Activated naive CD4-positive, alpha-beta T cell treated with Interleukin-2 at 50 U/mL for 16 hours (primary cell): ENCODE results near the gene GPX2.

ENCODE experiments used
- DNase-seq: peaks from one replicate; pipeline ENCODE4 v3.0.0-alpha.2; 2020

The GPX2 gene

DNA sequence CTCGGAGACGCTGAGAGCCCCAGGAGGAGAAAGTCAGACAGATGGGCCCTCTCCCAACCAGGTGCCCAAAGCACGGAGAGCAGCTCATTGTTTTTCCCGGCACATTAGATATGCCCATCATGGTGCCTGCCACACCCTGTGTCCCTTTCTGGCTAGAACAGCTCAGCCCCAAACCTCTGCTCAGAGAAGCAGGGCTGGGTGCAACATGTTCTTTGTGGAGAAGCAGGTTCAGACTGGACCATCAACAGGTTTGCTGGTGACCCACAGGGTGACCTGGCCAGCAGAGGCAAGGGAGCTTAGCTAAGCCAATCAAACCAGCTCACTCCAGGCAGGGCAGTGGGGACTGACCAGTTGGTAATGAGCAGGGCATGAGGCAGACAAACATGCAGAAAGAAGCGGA is 16.2 kb upstream of the GPX2 start:
- DNase-seq: no peak

DNA sequence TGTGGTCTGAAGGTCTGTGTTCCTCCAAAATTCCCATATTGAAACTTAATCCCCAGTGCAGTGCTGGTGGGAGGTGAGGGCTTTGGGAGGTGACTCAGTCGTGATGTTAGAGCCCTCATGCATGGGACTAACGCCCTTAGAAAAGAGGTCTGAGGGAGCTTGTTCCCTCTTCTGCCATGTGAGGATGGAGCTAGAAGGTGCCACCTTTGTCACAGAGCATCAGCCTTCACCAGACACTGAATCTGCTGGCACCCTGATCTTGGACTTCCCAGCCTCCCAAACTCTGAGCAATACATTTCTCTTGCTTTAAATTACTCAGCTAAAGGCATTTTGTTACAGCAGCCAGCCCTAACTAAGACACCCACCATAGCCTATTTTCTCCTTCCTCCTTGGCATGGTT is 15.7 kb upstream of the GPX2 start:
- no peak for DNase-seq

DNA sequence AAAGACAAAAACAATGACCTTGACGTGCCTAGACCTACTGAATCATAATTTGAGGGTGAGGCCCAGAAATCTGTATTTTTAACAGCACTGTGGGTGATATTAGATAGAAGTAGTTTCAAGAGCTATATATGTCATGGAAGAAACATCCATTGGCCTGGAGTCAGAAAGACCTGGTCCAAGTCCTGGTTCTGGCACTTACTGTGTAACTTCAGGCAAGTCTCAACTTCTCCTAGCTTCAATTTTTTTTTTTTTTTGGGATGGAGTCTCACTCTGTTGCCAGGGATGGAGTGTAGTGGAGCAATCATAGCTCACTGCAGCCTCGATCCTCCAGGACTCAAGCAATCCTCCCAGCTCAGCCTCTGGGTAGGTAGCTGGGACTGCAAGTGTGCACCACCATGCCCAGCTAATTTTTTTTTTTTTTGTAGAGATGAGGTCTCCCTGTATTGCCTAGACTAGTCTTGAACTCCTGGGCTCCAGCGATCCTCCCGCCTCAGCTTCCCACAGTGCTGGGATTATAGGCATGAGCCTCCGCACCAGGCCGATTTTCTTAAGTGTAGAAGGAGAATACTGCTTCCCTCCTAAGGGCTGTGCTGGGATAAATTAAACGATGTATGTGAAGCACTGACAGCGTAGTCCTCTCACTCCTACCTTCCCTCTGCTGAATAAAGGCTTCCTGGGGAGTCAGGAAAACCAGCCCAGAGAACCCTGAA is 14.3 kb upstream of the GPX2 start:
- no peak for DNase-seq

DNA sequence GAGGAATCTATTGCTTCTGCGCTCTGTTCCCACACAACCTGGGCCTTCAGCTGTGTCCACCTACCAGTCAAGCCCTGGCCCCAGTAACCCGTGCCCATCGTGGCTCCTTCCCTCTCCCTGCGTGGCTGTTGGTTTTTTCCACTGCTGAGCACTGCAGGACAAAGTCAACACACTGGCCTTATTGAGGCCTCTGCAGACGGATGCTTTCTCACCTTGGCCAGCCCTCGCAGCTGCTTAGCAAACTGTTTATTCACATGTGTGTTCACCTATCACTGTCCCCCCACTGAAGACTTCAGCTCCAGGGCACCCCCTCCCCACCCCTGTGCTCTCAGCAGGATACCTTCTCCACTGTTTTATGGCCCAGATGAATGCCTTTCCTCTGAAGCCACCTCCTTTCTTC is 12.8 kb upstream of the GPX2 start:
- no peak for DNase-seq

DNA sequence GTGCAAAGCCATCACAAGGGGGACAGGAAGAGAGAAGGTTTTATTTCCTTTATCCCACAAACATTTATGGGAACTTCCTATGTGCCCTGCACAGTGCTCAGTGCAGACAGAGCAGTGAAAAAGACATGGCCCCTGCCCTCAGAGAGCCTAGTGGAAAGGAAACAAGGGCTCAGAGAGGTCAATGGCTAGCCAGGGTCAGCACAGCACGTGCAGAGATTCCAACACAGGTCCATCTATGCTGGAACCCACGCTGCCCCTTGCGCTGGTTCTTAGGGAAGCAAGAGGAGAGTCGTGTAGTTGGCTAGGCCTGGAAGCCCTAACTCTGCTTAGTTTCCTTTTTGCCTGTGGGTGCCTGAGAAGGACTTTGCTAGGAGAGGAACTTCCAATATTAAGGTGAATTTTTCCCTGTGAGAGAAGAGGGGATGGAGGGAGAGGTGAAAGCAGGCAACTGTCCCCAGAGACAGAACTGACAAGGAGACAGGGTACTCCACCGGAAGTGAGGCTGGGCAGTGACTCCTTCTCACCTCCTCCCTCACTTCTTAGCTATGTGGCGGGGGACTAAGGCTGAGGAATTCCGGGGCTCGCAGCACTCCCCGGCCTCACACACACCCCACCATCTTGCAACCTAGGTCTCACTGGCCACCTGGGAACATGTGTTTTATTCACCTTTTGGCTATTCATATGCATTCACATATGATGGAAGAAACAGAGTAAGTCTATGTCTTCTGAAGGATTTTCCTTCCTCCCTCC is 12.1 kb upstream of the GPX2 start:
- no peak for DNase-seq

DNA sequence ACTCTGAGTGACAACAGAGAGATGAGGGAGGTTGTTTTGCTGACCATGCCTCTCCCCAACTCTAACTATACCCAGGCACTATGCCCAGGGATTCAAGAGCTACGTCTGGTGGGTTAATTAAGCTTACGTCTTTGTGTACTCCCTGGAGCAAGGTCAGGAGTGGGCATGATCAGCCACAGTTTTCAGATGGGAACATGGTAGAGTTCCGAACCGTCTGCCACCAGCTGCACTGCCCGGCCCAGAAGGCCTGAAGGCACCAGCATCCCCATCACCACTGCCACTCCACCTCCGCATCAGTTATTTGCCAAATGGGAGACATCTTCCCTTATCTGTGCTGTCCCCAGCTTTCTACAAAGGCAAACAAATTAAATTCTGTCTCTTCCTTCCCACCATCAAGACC is 11.1 kb upstream of the GPX2 start:
- DNase-seq: no peak

DNA sequence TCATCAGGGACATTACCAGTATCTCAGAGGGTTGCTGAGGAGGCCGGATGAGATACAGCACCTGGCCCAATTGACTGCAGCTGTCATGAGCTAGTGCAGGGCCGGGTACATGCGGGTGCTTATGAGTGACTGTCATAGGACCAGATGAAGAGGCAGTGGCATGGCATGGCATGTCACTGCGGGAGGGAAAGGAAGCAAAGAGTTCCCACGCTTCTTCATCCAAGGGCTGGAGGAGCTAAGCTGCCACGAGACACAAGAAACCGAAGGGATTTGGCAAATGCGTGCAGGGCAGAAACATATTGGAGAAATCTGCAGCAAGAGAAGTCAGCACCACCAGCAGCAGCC is 10.7 kb upstream of the GPX2 start:
- DNase-seq: no peak

DNA sequence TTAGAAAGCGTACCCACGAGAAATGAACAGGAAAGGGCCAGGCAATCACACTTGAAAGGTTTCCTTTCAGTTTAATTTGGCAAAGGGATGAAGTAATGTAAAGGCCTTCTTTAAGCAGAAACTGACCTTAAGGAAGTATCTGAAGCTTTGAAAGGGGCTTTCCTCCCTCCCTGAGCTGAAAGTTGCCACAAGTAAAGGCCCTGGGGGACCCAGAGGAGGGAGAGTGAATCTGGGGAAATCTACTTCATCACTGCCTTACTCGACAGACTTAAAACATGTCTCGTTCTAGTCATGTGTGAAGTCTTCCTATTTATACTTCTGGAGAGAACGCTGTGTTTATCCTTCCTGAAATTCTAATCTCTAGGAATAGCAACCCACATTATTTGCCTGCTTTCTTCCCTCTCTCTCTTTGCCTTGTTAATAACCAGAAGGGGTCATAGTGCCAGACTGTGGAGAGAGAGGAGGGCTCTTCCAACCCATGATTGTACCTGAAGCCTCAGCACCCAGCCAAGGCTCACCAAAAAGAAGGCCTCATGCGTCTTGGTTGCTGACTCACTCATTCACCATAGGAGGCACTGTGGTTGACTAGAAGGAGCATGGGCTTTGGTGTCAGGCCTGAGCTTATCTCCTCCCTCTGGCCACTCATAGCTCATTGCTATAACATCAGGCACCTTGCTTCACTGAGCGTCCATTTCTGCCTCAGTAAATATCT is 10.2 kb upstream of the GPX2 start:
- DNase-seq: no peak

DNA sequence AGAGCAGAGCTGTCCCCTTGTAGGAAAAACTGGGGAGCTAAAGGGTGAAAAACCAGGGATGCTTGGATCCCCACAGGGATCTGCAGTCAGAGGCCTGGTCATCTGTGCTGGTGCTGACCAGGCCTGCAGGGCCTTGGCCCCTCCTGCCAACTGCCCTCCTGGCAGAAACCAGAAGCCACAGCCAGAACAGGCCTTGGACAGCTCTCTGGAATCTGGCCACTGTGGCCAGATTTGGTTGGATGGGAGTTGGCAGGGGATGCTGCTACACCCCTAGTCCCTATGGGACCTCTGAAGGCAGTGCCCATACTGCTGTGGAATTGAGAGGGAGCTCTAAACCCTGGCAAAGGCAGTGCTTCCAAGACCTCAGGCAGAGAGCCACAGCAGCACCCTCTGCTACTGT is 9.2 kb upstream of the GPX2 start:
- DNase-seq: no peak

DNA sequence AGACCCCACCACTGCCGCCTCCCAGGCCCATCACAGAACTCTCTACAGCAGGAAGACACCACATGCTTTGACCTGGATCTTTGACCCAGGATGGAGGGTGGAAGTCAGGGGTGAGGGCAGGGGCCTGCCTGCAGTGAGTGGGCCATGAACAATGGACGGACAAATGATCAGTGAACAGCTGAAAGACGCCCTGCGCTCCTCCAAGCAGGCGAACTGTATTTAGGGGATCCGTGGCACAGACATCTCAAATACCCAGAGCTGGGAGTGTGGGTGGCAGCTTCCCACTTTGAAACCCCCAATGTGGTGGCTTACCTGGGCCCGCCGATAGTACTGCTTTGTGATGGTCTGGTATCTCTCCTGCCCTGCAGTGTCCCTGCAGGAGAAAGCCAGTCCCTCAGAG is 8.7 kb upstream of the GPX2 start:
- DNase-seq: no peak

DNA sequence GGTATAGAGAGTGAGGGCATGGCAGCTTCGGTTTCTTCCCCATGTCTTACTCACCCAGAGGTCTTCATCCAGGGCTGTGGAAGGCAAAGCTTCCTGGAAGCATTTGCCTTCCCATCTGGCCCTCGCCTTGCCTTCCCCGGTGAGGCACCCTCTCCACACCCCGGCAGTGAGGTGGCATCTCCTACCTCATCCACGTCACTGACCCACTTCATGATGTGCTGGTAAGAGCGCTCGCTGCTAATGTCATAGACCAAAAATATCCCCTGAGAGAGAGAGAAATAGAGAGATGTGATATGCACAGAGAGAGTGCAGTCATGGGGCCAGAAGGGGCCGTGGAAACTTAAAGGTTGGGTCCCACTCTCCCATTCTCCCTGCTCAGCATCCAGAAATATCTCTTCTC is 8.3 kb upstream of the GPX2 start:
- DNase-seq: no peak

DNA sequence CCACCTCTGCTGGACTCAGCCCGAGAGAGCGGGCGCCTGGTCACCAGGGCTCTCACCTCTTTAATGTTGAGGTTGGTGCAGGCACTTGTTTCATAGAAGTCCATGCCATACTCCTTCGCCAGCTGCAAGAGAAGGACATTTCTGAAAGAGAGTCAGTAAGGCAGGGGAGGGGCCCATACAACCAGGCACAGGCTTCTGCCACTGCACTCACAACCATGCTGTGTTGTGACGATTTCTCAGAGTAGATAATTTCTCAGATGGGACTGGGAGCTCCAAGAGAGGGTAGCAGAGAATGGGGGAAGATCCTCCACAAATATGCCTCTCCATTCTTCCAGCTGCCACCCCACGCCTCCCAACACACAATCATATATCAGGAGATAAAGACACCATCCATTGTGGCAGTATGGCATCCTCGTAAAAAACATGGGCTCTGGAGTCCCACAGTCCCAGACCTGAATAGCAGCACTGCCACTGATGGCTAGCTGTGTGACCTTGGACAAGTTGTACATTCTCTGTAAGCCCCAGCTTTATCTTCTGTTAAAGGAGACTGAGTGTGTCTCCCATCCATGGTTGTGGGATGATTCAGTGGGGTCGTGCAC is 6.2 kb upstream of the GPX2 start:
- no peak for DNase-seq

DNA sequence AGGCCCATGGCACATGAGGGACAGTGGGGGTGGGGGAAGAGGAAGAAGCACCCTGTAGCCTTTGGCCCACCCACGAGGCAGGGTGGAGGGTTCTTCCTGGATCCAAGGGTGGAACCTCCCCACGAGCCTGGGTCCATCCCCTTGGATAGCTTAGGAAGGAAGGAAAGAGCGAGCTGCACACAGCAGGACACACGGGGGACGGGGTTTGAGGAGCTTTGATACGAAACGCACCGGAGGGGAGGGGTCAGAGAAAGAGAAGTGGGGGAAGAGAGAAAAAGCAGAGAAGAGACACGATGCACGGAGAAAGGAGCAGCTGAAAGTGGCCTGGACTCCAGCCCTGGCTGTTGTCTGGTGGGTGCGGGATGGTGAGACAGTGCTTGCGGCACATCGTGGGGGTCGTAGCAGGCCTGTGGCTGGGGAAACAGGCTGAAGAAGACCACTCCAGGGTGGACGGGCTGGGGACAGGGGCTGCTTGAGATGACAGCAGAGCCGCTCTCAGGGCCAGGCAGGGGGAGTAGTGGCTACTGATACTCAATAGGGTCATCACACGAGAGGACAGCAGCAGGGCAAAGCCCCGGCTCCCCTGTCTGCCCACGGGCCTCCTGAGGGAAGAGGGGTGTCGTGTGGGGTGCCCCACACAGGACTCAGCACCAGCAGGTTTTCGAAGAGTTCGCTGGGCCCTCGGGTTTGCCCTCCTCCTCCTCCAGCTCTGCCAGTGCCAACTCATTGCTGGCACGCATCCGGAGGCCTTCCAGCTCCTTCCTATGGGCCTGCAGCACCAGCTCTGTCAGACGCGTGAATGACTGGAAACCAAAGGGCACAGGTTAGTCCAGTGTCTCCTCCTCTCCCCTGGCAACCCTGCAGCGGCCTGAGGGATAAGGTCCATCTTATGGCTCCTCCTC is 5.4 kb upstream of the GPX2 start:
- no peak for DNase-seq

DNA sequence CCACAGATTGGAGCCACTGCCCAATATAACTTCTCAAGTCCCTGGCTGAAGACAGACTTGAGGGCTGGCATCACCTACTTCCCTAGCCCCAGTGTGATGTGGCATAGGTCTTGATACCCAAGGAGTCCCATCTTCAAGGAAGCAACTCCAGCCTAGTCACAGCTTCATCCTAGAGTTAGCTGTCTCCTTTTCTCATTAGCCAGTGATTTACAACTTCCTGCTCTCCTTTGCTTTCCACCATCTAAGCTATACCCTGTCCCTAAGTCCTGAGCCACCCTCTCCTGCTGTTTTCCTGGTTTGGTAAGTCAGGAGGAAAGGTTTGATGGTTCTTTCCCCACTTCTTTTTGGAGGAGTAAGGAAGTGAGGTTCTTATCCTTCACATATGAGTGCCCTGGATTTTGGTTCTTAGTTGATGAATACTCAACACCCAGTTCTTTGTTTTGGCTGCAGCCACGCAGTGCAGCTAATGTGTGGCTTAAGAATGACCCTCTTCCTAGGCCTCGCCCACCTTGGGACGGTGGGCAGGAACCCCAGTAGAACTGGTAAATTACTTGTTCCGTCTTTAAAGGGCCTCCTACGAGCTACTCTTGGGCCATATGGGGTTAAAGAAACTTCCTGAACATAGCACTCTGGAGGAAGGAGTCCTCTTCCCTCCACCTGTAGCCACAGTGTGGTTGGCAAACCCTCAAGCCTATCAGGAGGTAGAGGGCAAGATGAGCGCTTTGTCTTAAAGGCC is 3.9 kb upstream of the GPX2 start:
- no peak for DNase-seq

DNA sequence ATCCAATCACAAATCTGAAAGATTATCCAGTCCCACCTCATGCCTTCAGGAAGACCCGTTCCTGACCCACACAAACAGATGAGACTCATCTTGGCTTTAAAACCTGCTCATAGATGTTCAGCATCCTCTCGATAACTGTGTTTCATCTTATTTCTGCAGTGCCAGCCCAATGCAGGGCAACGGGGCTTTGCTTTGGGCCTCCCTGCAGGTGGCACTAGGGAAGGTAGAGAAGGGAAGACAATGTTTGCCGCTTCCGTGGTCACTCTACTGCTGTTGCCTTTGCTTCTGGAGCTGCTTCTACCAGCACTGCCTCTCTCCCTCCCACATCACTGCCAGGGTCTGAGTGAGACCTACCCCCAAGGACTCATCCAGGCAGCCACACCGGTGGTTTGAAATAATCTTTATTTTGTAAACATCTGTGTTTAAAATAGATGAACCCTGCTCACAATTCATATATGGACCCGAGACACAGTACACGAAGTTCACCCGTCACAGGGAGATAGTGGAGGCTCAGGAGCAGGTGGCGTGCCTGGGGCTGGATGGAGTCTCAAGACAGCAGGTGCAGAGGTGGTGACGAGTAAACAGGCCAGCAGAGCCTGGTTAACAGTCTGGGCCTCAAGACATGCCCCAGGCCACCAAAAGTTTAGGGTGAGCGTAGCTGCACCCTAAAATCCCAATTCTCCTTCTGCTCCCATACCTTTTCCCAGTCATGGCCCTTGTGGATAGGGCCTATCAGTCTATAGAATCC is 3.1 kb upstream of the GPX2 start:
- no peak for DNase-seq

DNA sequence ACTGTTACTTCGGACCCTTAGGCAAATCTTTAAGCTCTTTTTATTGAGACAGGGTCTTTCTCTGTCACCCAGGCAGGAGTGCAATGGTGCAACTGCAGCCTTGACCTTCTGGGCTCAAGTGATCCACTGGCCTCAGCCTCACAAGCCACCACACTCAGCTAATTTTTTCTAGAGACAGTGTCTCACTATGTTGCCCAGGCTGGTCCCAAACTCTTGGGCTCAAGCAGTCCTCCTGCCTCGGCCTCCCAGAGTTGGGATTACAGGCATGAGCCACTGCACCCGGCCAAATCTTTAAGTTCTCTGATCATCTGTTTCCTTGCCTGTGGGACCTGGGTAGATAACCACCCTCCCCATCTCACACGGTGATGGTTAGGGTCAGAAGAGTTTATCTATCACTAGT is 2.3 kb upstream of the GPX2 start:
- DNase-seq: no peak

DNA sequence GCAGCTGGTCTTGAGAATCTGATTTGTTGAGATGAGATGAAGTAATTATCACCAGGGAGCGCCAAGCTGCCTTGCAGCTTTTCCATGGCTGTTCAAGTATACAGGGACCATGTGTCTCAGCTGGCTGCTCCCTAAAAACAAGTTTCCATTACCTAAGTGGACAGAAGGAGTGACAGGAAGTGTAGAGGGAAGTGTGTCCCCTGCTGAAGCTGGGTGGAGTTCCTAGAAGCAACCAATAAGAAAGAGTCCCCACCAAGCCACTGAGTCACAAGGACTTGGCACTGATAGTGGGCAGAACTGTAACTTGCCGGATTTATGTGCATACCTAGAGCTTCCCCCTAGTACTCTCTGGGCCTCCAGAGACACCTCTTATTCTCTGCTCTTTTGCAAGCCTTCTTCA is 1.5 kb upstream of the GPX2 start:
- DNase-seq: no peak

DNA sequence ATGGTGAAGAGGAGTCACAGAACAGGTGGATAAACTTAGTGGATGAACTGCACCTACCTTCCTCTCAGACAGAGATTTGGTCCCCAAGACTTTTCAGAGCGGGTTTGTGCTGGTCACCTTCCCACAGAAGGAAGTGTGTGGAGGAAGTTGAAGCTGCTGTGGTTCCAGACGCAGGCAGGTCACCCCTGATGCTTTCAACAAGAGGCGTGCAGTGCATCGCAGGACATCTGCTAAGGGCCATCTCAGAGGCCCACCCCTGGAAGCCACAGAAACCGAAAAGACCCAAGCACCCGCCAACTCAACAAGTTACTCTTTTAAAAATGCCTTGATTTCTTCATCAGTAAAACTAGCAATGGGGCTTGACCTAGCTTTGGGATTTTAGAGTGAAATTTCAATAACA is 1.0 kb upstream of the GPX2 start:
- DNase-seq: no peak

DNA sequence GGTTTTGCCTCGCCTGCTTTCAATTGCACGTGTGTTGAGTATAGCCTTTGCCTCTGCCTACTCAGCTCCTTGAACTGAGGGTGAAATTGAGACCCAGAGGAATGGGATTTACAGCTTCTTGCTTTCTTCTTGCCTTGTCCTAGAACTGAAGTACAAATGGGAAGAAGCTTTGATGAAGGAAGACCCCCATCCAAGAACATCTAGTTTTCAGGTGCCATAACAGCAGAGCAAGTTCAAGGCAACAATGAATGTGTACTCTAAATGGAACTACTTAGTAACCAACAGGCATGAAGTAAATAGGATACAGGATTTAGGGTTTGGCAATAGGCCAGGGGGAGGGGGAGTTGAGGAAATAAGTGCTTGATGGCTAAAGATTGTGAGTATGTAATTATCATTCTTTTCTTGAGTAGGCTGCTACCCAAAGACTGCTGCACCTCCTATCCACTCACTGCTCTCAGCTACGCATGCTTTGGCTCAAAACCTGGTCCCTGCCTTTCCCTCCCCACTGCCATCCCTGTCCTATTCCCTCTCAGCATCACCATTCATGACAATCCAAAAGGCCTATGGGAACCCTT is 2.1 kb downstream of the GPX2 start:
- no peak for DNase-seq

DNA sequence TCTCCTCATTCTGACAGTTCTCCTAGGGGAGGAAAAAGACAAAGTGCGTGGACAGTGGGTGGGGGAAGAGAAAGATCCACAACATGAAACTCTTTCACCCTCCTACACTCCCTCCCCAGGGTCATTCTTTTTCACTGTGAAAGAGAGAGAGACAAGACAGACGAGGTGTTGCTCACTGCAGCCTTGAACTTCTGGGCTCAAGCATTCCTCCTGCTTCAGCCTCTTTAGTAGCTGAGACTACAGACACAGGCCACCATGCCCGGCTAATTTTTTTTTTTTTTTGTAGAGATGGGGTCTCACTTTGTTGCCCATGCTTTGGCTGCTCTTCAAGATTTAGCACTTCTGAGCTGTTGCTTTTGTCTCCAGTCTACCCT is 2.7 kb downstream of the GPX2 start:
- no peak for DNase-seq
